Ramos (cell line): ENCODE results near the gene PAPPA2.

Experiments used
- in situ Hi-C: fragments of 300-500 bp; cut with MboI; formaldehyde crosslinking; loops from one replicate; pipeline ENCODE4 v1.14.3; 2022; ENCODE audit warnings: low sequenced_read_pairs; ENCODE audit not compliant: unreplicated experiment

Gene PAPPA2

DNA sequence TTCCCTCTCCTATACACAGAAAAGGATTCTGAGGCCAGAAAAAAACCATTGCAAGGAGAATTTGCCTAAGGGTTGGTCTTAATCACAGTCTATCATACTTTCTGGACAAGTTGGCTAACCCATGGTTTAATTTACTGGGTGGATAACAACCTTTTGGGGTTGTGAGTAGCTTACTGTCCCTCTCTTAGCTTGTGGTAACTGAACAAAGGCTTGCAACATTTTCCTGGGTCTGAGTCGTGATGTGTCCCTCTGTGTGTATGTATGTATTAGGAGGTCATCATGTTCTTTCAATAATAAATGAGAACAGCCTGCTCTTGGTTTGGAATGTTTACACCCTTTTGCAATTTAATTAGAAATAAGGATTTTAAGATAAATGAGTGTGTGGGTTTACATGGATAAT, 36.7 kb downstream of the PAPPA2 start:
- in situ Hi-C loops: no loop called here

DNA sequence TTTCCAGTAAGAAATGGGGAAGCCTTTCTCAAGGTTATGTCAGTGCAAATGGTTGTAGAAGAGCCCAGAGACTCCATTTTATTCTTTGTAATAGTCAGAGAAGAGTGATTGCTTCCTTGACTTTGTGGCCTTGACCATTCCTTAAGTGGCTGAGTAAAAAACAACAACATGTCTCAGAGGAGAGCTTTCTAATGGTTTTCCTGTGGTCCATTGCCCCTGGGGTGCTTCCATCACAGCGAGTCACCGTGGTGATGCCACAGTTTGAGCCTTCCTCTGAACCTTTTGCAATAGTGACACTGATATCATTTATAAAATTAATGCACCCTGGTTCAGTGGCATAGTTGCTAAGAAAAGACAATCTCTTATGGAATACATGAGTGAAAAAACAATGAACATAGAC, 38.6 kb downstream of the PAPPA2 start:
- in situ Hi-C loops: no loop called here

DNA sequence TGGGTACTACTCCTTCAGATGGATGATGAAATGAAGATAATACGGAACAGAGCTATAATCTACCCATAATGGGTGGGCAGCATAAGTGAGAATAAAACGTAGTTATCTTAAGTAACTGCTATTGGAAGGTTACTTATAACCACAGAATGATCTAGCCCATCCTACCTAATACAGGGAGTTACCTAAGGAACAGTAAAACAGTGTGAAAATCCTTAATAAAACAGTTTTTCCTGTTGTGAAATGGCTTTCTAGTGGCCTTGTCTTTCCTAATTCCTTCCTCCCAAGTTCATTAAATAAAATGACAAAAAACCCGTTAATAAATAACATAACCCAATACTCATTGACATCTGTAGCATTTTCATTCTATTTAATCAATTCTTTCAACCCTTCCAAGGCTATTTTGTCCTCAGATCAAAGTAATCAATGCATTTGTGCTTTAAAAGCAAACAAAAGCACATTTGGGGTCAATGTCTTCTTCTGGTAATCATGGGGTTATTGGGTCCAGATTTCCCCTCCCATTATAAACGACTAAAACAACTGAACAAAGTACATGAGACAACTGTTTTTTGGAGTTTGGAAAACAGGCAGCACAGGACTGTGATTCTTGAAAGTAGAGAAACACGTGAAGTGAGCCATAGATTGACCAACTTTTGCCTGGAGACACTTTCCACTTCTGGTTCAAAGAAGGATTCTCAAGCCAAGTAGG, 42.0 kb downstream of the PAPPA2 start:
- in situ Hi-C loops: no loop called here

DNA sequence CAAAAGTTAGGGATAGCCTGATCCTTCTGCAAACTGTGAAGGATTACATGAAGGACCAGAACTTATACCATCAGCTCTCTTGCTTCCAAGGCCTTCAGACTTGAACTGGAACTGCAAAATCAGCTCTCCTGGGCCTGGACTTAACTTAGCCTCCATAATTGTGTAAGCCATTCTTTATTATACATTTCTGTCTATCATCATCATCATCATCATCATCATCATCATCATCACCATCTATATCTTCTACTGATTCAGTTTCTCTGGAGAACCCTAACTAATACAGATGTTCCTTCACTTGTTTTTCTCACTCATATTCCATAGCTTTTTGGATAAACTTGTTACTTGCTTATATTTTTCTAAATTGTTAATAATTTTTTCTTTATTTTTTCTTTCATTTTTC, 50.0 kb downstream of the PAPPA2 start:
- in situ Hi-C loops: no loop called here

DNA sequence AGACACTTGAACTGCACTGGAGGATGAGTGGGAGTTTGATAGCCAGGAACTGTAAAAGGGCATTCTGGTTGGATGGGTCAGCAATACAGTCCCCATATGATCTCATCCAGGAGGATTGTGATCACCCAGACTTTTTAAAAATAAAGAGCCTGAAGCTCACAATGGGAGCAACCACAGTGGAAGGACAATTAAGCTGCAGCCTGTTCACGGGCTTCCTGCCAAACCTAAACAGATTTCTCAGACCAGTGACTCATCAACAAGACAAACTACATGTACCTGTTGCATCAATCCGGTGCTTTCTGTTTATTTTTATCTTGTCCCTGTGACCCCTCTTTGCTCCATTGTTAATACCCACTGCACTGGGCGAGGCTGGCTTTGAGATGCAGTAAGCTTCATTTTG, 52.3 kb downstream of the PAPPA2 start:
- in situ Hi-C loops: no loop called here

DNA sequence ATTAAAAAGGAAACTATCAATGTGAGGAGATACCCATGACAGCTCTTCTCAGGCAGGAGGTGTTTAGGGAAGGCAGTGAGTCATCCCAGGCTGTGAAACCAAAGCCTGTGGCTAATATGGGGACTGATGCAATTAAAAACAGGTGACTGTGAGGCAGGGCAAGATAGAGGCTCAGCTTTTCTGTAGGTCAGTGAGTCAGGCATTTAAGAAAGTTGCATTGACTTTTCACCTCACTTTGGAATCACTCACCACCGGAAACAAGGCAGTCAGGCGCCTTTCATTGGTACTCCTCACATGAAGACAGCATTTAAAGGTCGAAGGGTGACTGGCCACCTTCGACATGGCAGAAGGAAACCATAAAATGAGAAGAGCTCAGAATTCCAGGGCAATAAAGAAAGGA, 54.5 kb downstream of the PAPPA2 start:
- in situ Hi-C loops: no loop called here

DNA sequence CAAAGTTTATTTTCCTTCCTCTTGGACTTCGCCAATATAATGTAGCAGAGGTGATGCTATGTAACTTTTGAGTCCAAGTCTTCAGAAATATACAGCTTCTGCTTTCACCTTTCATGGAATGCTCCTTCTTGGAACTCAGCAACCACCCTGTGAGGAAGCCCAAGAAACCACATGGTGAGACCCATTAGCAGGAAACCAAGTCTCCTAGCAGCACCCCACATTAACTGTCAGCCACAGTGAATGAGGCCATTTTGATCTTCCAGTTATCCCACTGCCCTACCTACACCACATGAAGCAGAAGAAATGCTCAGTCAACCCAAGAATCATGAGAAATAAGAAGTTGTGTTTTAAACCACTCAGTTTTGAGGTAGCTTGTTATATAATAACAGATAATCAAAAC, 58.2 kb downstream of the PAPPA2 start:
- in situ Hi-C loops: no loop called here

DNA sequence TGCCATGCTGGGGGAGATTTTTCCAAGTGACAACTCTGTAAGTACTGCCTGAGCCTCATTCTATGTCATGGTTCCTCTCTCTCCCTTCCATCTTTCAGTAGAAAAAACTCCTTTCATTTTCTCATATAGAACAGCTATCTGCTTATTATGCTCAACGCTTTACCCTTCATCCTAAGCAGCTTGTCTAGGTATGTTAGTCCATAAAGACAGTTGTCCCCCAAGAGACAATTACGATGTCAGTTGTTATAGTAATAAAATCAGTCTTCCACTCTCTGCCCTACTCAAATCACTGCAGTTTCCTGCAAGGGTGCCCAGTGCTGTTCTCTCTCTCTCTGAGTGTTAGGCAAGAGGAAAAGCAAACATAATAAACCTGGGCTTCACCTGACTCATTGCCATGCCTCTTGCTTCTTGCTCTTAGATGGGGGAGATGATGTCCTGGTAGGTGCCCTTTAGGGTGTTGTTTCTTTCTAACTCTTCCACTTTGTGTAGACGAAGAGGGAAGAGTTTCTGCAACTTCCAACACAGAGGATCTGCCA, 59.4 kb downstream of the PAPPA2 start:
- in situ Hi-C loops: no loop called here

DNA sequence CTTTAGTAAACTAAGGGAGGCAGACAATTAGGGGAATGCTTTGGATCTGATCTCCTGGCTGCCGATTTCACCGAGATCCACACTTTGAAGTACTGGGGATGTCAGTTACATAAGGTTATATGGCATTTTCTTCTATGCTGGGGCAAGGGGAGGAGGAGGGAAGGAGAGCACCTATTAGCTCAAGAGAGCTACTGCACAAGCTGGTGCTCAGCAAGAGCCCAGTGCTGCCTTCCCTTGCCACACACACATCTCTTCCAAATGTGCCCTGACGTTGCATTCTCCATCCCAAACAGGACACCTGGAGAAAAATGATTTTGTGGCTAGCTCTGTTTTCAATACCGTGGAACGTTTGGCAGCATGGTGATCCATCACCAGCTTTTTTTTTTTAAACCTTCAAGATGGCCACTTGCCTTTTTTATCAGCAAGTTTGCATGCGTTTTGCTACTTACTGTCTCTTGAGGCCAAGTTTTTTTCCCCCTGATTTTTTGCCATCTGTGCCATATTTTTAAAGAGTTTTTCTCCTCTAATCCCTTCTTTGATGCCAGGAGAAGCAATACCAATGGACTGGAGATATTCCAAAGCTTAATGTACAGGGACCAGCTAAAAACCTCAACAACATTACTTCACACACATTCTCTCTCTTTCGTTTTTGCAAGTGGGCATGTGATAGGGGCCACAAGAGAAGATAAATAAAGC, 66.6 kb downstream of the PAPPA2 start:
- in situ Hi-C loops: no loop called here

DNA sequence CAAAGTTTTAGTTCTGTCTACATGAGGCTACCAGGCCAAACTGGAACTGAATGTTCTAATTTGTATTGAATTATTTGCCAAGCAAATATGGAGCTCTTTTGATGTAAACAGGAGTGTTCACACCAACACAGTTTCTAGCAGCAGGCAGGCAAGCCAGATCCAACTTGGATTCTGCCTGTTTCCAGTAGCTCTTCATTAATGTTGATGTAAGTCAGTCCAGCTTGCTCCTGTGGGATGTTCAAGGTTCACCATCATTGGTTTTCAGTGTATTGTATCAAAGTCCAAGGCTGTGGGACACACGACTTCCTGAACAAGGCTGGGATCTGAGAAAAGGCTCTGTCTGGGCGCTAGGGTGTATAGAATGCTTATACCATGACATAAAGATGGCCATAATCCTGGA, 68.1 kb downstream of the PAPPA2 start:
- in situ Hi-C loops: no loop called here

DNA sequence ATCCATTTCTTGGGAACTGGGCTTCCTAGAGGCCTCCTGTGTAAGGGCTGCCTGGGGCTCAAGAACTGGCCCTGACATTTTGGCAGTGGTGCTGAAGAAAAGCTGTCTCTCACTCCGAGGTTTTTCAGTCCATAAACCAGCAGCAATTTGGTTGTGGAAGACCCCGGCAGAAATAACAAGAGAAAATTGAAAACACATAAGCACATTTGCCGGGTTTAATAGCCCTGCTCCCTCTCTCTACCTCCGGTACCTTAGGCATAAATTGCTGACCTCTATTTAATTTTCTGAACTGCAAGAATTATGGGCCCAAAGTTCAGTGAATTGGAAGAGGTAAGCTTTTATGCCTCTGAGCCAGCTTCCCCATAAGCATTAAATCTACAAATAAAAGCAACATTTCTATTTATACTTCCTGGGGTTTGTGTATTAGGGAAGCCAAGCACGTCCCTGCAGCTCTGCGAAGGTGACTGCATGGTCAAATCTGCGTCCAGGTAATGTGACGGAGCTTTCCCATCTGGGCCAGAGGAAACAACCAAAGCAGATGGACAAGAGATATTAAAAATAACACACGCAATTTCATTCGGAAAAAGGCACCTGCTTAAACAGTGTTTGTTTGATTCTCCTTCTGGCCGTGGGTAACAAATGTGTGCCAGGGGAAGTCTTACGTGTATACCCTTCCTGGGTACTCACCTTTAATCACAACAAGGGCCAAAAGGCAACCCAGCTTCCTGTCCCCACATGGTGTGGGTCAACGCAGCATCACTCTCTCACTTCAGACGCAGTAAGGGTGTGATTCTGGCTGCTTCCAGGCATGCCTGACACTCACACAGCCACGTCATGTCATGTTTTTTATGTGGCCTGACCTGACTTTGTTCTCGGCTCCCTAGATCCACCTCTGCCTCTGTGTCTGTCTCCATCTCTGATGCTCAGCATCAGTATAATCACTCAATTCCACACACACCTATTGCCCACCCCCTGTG, 69.2 kb downstream of the PAPPA2 start:
- in situ Hi-C loops: no loop called here

DNA sequence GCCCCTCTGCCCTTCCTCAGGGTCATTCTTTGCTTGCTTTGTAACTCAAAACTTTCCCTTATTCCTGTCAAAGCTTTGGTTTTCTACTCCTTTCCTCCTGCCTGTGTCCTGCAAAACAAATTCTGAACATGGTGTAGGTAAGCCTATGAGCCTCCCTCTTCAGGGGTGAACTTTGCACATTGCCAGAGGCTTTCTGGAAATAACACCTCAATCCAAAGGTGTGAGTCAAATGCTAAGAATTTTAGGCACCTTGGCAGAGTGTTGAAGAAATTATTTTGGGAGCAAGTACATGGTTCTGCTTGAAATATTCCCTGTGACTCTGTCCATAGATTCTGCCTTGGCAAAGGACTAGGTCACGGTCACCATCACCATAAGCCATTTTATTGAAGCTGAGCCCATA, 70.0 kb downstream of the PAPPA2 start:
- in situ Hi-C loops: no loop called here

DNA sequence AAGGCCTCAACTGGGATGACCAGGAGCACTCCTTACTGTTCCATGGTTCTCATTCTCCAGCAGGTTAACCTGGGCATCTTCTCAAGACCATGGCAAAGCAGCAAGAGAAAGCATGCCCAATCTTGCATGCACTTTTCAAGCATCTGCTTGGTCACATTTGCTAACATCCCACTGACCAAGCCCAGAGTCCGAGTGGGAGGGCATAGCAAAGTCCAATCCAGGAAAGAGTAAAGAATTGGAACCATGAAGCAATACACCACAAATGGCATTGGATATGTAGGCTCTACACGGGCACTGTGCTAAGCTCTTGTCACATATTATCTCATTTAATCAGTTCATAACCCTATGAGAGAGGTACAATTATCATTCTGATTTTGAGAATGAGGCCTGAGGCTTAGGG, 73.6 kb downstream of the PAPPA2 start:
- in situ Hi-C loops: no loop called here

DNA sequence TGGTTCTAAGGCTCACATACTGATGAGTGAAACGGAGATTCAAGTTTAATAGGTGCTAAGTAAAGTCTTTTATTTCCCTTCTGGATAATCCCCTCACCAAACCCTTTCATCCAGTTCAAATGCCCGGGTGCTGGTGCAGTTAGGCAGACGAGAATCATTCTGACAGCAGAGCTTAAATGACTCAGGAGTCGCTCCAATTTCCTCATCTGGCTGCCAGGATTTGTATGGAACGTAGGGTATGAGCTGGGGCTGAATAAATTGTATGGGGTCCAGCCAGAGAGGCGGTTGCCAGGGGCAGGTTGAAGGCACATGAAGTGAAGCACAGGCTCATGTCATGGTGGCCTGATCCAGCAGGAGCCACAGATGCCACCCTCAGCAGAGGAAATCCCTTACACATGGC, 76.0 kb downstream of the PAPPA2 start:
- in situ Hi-C loops: no loop called here

DNA sequence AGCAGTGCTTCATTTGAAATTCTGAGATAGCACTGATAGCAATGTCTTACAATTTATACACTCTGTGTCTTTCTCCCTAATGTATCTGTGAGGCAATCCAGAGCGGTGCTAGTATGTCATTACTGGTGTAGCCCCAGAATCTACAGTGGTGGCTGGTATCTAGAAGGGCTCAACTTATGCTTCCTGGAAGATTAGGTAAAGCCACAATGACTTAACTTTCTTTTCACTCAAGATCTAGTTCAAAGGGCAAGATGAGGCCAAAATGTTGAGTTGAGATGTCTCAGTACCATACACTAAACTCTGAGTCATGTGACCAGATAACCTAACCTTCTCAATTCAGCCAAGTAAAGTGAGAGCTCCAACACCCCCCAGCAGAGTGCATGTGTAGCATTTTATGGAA, 77.5 kb downstream of the PAPPA2 start:
- in situ Hi-C loops: no loop called here

DNA sequence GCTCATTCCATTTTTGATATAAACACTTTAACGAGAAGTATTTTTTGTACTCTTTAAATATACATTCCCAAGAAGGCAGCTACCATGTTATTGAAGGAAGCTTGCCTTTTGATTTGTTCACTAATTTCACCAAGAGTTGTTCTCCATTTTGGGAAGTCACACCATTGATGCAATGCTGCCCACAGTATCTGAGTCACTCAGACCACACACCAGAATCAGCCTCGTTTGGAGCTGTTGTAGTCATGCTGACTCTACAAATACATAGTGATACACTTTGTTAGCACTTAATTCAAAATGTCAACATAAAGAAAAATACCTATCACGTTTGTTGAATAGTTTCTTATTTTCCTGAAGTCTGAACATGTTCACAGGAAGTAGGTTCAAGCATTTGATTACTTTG, 78.7 kb downstream of the PAPPA2 start:
- in situ Hi-C loops: no loop called here

DNA sequence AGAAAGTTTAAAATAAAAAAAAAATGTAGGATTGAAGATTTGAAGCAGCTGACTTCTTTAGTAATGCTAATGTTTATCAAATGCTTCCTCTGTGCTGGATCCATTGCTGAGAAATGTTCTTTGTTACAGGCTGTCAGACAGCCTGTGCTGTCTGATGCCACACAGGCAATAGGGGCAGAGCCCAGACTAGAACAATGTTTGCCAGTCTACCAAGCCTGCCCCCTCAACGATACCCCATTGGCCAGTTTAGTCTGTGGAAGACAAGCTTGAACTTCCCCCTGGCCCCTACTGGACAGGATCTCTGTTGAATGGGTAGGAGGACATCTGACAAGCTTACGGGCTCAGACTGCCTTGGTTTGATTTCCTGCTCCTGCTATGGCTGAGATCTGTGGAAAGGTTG, 79.4 kb downstream of the PAPPA2 start:
- in situ Hi-C loops: no loop called here

DNA sequence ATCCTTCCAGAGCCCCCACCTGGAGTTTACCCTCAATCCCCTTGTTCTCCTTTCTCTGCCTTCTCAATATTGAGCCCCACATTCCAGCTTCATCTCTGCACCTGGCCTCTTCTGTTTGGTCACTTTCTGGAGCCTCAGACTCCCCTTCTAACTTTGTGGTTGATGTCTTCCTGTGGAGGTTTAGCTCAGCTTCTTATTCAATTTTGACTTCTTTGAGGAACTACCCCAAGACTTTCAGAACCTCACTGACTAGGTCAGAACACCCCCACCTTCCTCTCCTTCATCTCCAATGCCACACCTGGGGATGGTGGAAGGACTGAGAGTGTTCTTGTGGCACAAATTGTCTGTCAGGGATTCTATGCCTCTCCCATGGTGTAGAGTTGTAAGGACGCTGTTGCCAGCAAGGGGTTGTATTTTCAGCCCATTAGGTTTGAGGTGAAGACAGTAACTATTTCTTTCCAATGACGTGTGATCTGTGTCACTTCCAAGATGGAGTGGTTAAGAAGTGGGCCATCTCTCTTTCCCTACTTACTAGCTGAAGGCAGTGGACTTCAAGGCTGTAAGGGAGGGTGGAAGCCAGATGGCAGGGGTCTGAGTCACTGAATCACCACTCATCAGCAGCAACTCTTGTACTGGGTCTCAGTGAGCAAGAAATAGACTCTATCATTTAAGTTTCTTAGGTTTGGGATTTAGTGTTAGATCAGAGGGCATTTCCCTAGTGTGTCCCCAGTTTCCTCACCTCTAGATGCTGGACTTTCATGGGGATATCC, 80.6 kb downstream of the PAPPA2 start:
- in situ Hi-C loops: no loop called here

DNA sequence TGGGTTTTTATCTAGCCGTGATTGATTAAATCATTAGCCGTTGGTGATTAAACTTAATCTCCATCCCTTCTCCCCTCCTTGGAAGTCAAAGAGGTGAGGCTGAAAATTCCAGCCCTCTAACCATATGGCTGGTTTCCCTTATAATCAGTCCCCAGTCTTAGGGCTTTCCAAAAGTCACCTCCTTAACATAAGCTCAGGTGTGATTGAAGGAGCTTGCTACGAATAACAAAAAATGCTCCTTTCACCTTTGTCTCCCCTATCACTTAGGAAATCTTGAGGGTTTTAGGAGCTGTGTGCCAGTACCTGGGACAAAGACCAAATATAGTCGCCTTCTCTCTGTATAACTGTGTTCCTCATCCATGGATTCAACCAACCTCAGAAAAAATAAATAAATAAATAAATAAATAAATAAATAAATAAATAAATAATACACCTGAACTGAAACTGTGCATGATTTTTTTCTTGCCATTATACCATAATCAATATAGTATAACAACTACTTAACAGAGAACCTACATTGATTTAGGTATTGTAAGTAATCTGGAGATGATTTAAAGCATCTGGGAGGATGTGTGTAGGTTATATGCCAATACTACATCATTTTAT, 82.2 kb downstream of the PAPPA2 start:
- in situ Hi-C loops: no loop called here

DNA sequence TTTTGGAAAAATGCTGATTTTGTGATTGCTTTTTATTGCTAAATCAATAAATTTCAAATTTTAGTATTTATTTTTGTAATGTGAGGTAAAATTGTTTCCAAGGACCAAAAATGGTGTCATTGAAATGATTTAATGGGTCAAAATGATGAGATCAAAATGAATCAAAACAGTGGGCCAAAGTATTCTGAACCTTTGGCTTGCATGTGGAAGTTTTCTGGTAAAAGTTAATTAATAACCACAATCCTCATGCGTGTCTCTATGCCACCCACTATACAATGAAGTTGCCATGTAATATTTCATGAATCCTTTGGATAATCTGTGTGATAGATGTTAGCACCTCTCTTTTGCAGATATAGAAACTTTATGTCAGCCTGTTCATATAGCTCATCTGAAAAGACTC, 83.8 kb downstream of the PAPPA2 start:
- in situ Hi-C loops: no loop called here
